AG10803 (cell line): ENCODE data around the gene TAF4B.
"Not testable (repeated sequence)": the region's sequence is repeated elsewhere in the genome, so short reads cannot be mapped to it uniquely, and the experiment has no call there.

Source experiments
- DNase-seq: peaks from one replicate; pipeline ENCODE4 v3.0.0; 2010; ENCODE audit warnings: low read depth
- H3K4me3 ChIP-seq: 2 replicates; pipeline ENCODE4 v1.5.1; 2011; ENCODE audit warnings: mild to moderate bottlenecking, low read length, control low read depth
- CTCF ChIP-seq: conservative IDR thresholded peaks from 2 replicates; pipeline ENCODE4 v1.5.1; 2011; ENCODE audit warnings: mild to moderate bottlenecking, low read length, control low read depth, inconsistent platforms

Gene TAF4B

GRCh38 chr18:26196605-26197004, 29.6 kb upstream of the TAF4B start:
- H3K4me3 ChIP-seq: no peak overlapping the region
- no peak for DNase-seq
- TF ChIP-seq CTCF: no peak

GRCh38 chr18:26202001-26202400, 24.2 kb upstream of the TAF4B start:
- not testable (repeated sequence) for H3K4me3 ChIP-seq, DNase-seq

- no peak overlapping the region for H3K4me3 ChIP-seq
- no peak for TF ChIP-seq CTCF
- no peak for DNase-seq
Observed at GRCh38 chr18:26205318-26205717, 20.9 kb upstream of the TAF4B start.

GRCh38 chr18:26206488-26206887, 19.8 kb upstream of the TAF4B start:
- no peak overlapping the region for H3K4me3 ChIP-seq
- DNase-seq: no peak
- TF ChIP-seq CTCF: no peak

- no peak overlapping the region for H3K4me3 ChIP-seq
- no peak for DNase-seq
- TF ChIP-seq CTCF: no peak
Observed at GRCh38 chr18:26207937-26208336, 18.3 kb upstream of the TAF4B start.

GRCh38 chr18:26208977-26209376, 17.3 kb upstream of the TAF4B start:
- no peak for DNase-seq
- no peak for TF ChIP-seq CTCF

GRCh38 chr18:26210147-26210546, 16.1 kb upstream of the TAF4B start:
- H3K4me3 ChIP-seq: no peak overlapping the region
- no peak for TF ChIP-seq CTCF
- DNase-seq: no peak

More at GRCh38 chr18:26208977-26209376, 17.3 kb upstream of the TAF4B start:
- H3K4me3 ChIP-seq: no peak overlapping the region

GRCh38 chr18:26215247-26215970, 10.8 kb upstream of the TAF4B start:
- DNase-seq: no peak
- no peak overlapping the region for H3K4me3 ChIP-seq
- no peak for TF ChIP-seq CTCF
